HepG2 (cell line): ENCODE measurements around the gene TBC1D22A. TPM values are rescaled to one million over a fixed set of nuclear protein-coding genes. Genes with fewer than 3 reads are reported as not detected.

Source experiments
- ATAC-seq: fragments of 200-7000 bp; cut with Tn5 transposase; 3 replicates; pipeline ENCODE4 v1.9.1; 2020; ENCODE audit warnings: mild to moderate bottlenecking, moderate library complexity
- BruUV-seq: library from RNA; stranded (reverse); fragments of 400-500 nt; replicated peaks from 2 replicates; lab custom pipeline; 2021; lab: Mats Ljungman, UMichigan
- CTCF ChIA-PET: fragments of 300-600 bp; formaldehyde crosslinking; extraction: SDS; loops from one replicate; lab custom pipeline; 2021; ENCODE audit warnings: low total read pairs, inconsistent platforms, low intra/inter-chr PET ratio; lab: Yijun Ruan, JAX
- POLR2A ChIA-PET: fragments of 350-600 bp; sonication (Branson Sonifier 250); formaldehyde crosslinking; loops from one replicate; lab custom pipeline; 2020; ENCODE audit warnings: antibody characterized with exemption, inconsistent platforms; lab: Yijun Ruan, JAX
- DNase-seq: peaks from one replicate; pipeline ENCODE4 v3.0.0-alpha.2; 2015; ENCODE audit warnings: low spot score
- FAIRE-seq: peaks from 3 replicates; lab custom pipeline; 2011; peaks lifted over from hg19 to GRCh38; lab: Jason Lieb, UNC
- H2AFZ ChIP-seq: one replicate; pipeline ENCODE4 v1.6.1; 2011; ENCODE audit warnings: low read length, inconsistent platforms
- H3K27ac ChIP-seq: fragments of 300-600 bp; 3 replicates; pipeline ENCODE4 v1.8.0; 2011; ENCODE audit warnings: mixed run types, mild to moderate bottlenecking, mixed read lengths, low read length, inconsistent platforms; ENCODE audit not compliant: insufficient read depth; ENCODE audit errors: extremely low read length
- H3K27me3 ChIP-seq, 2 experiments: fragments of 200-600 bp in 1 of 2; 2 replicates in 1 of 2; 3 replicates in 1 of 2; pipeline versions ENCODE4 v1.6.0 to v1.8.0; 2011; ENCODE audit warnings: low read length in 2 of 2, mild to moderate bottlenecking in 2 of 2, moderate library complexity in 2 of 2, inconsistent platforms in 1 of 2; ENCODE audit not compliant: insufficient read depth in 2 of 2, control insufficient read depth in 1 of 2
- H3K36me3 ChIP-seq, 2 experiments: fragments of 200-600 bp in 1 of 2; replicated peaks in 1 of 2; 2 replicates in 1 of 2; 3 replicates in 1 of 2; pipeline versions ENCODE4 v1.5.1 to v1.8.0; 2011; ENCODE audit warnings: low read length in 2 of 2, inconsistent platforms in 1 of 2; ENCODE audit not compliant: insufficient read depth in 2 of 2, control insufficient read depth in 1 of 2
- H3K4me1 ChIP-seq: 2 replicates; pipeline ENCODE4 v1.5.1; 2012; ENCODE audit warnings: low read length, inconsistent platforms; ENCODE audit not compliant: insufficient read depth
- H3K4me2 ChIP-seq: 2 replicates; pipeline ENCODE4 v1.6.0; 2011; ENCODE audit warnings: low read depth, low read length, inconsistent platforms
- H3K4me3 ChIP-seq, 3 experiments: fragments of 200-600 bp in 1 of 3; sonication (generic), shearing (Covaris generic) in 1 of 3; replicated peaks in 1 of 3; 2 replicates each; pipeline ENCODE4 v1.5.1; 2011 to 2016; ENCODE audit warnings: low read length in 3 of 3, inconsistent platforms in 2 of 3, low read depth in 2 of 3, mild to moderate bottlenecking in 2 of 3, control low read depth in 1 of 3, mixed read lengths in 1 of 3; ENCODE audit not compliant: insufficient read depth in 1 of 3
- H3K79me2 ChIP-seq: one replicate; pipeline ENCODE4 v1.6.1; 2011; ENCODE audit warnings: low read length, inconsistent platforms; ENCODE audit not compliant: insufficient read depth
- H3K9ac ChIP-seq: 2 replicates; pipeline ENCODE4 v1.6.0; 2011; ENCODE audit warnings: mild to moderate bottlenecking, low read depth, low read length, inconsistent platforms; ENCODE audit not compliant: insufficient read depth
- H3K9me3 ChIP-seq: 2 replicates; pipeline ENCODE4 v1.5.1; 2012; ENCODE audit warnings: mild to moderate bottlenecking, low read length
- H4K20me1 ChIP-seq: 2 replicates; pipeline ENCODE4 v1.6.0; 2011; ENCODE audit warnings: inconsistent platforms, mild to moderate bottlenecking, low read length, moderate library complexity; ENCODE audit not compliant: insufficient read depth
- TARDBP ChIP-seq: sonication (generic); formaldehyde crosslinking; IDR thresholded peaks from 2 replicates; pipeline ENCODE4 v1.8.0; 2022; ENCODE audit warnings: mild to moderate bottlenecking, missing genetic modification reagents
- ZNF138 ChIP-seq: sonication (generic); formaldehyde crosslinking; IDR thresholded peaks from 2 replicates; pipeline ENCODE4 v1.5.0; 2020; ENCODE audit warnings: mild to moderate bottlenecking, low read depth, missing genetic modification reagents
- ZNF441 ChIP-seq: sonication (generic); formaldehyde crosslinking; IDR thresholded peaks from 2 replicates; pipeline ENCODE4 v1.7.0; 2021; ENCODE audit warnings: missing genetic modification reagents, borderline replicate concordance
- ZNF646 ChIP-seq: sonication (generic); formaldehyde crosslinking; IDR thresholded peaks from 2 replicates; pipeline ENCODE4 v1.9.0; 2021; ENCODE audit warnings: mild to moderate bottlenecking, missing genetic modification reagents
- WGBS: methylation state at CpG from one replicate; pipeline ENCODE4 v1.1.6; 2017; ENCODE audit warnings: low lambda C conversion rate; 5-methylcytosine and 5-hydroxymethylcytosine counted together
- in situ Hi-C: cut with HindIII; loops from 2 replicates; pipeline ENCODE4 v1.10.0; 2017; ENCODE audit warnings: low pct_unique_long_range_greater_than_20kb; ENCODE audit not compliant: extremely low pct_ligation_motif_present
- intact Hi-C: fragments of 100-400 bp; cut with micrococcal nuclease; formaldehyde crosslinking; loops from one replicate; pipeline ENCODE4 v1.10.0; 2022; ENCODE audit not compliant: unreplicated experiment
- polyA plus RNA-seq, 8 experiments: library from polyadenylated mRNA; depleted of rRNA in 3 of 8; stranded (reverse) in 7 of 8; unstranded in 1 of 8; fragments of >200 nt; fragmentation: Illumina TruSeq in 4 of 8; extraction: Trizol in 4 of 8; gene quantifications; 2 replicates each; pipeline versions ENCODE4 v1.2.1 to v1.2.3, GENCODE V29; 2011 to 2016; ENCODE audit warnings: low read depth in 4 of 8, missing spikeins in 1 of 8, mixed read lengths in 1 of 8; ENCODE audit not compliant: insufficient read depth in 1 of 8
- total RNA-seq, 5 experiments: library from RNA; depleted of rRNA; stranded (reverse); fragments of >200 nt; fragmentation: Illumina TruSeq; extraction: Trizol; gene quantifications; 2 replicates each; pipeline ENCODE4 v1.2.3, GENCODE V29; 2016; ENCODE audit warnings: low read depth in 1 of 5
- TF ChIP-seq, protein P1 (sequence below): sonication (generic); formaldehyde crosslinking; IDR thresholded peaks from 2 replicates; pipeline ENCODE4 v1.4.0; 2020; ENCODE audit warnings: missing genetic modification reagents

The TBC1D22A gene
- total and polyA plus RNA-seq, 2 of the 13 experiments (the other 11 are each of a cell fraction or from before 2014, with no cell fraction given), result 17.3 to 18.0 TPM

GRCh38 chr22:46931414-46931813, 169.0 kb downstream of the TBC1D22A start (continued):
- no peak for TF ChIP-seq ZNF646
- no peak for TF ChIP-seq ZNF441 (CRISPR knock-in tag)
- TF ChIP-seq TARDBP (CRISPR knock-in tag), result no peak
- TF ChIP-seq, all 625 proteins: peak for 0

DNA sequence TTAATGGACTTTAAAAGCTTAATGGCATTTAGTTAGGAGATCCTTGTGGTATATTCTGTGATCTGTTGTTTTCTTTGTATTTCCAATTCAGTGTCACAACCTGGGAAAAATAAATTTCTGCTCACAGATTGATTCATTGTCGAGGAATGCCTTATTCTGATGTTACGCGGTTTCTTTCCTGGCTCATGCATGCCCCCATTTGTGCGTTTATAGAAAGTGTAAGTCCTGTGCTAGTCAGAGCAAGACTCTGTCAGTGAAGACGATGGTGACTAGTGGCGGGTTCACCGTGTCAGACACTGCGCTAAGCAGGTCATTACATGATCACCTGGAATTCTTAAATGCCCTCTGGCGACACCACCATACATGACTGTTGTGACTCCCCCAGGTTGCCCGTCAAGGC, 169.4 kb downstream of the TBC1D22A start:
- FAIRE-seq (no peak), DNase-seq (no peak), ATAC-seq (no peak)
- H3K9ac ChIP-seq, result no peak overlapping the region
- no peaks in the 10 kb centered on the region for H3K79me2 ChIP-seq
- 97% methylated on average over 10 of the region's 10 CpGs for WGBS
- H3K36me3 ChIP-seq, result peaks cover 1 to 4% of the 10 kb centered on the region in 2 experiments; a peak in 2 of 5 replicates
- ChIA-PET POLR2A (no interaction called here), CTCF (no interaction called here)
- H4K20me1 ChIP-seq, result no peaks in the 10 kb centered on the region
- H2AFZ ChIP-seq, result no peak overlapping the region
- H3K9me3 ChIP-seq, result no peaks in the 10 kb centered on the region
- peaks cover 50% of the 10 kb centered on the region for H3K4me1 ChIP-seq
- TF ChIP-seq, protein P1, sequence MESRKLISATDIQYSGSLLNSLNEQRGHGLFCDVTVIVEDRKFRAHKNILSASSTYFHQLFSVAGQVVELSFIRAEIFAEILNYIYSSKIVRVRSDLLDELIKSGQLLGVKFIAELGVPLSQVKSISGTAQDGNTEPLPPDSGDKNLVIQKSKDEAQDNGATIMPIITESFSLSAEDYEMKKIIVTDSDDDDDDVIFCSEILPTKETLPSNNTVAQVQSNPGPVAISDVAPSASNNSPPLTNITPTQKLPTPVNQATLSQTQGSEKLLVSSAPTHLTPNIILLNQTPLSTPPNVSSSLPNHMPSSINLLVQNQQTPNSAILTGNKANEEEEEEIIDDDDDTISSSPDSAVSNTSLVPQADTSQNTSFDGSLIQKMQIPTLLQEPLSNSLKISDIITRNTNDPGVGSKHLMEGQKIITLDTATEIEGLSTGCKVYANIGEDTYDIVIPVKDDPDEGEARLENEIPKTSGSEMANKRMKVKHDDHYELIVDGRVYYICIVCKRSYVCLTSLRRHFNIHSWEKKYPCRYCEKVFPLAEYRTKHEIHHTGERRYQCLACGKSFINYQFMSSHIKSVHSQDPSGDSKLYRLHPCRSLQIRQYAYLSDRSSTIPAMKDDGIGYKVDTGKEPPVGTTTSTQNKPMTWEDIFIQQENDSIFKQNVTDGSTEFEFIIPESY, result 0 out of 2 replicates have a peak, but pooled peaks have one; percentile 27
- TF ChIP-seq ZNF138 (CRISPR knock-in tag), result no peak
- no peaks in the 10 kb centered on the region for H3K27me3 ChIP-seq
- intact Hi-C loops, result no loop called here
- in situ Hi-C loops, result no loop called here
- H3K4me2 ChIP-seq, result no peak overlapping the region
- H3K4me3 ChIP-seq, result no peak overlapping the region
- no peak overlapping the region for H3K27ac ChIP-seq
- no TSS peak for BruUV-seq
